ENCODE data around the gene NUCKS1.

NUCKS1 gene

GRCh38 chr1:205666372-205667166 is 83.4 kb downstream of the NUCKS1 start:
- no peak for ATAC-seq
- TF ChIP-seq ISL1 (CRISPR knock-in tag; IDR thresholded peaks at IDR 0.05) (no peak), CSDC2 (CRISPR knock-in tag; IDR thresholded peaks at IDR 0.05) (no peak), TOX (CRISPR knock-in tag; IDR thresholded peaks at IDR 0.05; ENCODE audit: borderline replicate concordance) (no peak), TCF4 (CRISPR knock-in tag; IDR thresholded peaks at IDR 0.05; ENCODE audit: borderline replicate concordance) (no peak), ARNTL (CRISPR knock-in tag; IDR thresholded peaks at IDR 0.05; ENCODE audit: borderline replicate concordance, low read depth) (no peak)

GRCh38 chr1:205665201-205666045 is 84.6 kb downstream of the NUCKS1 start:
- no peak for ATAC-seq
- no peak for TF ChIP-seq ZFP3 (CRISPR knock-in tag; IDR thresholded peaks at IDR 0.05)
- TF ChIP-seq TSHZ2 (CRISPR knock-in tag; IDR thresholded peaks at IDR 0.05): no peak
- TF ChIP-seq TOX (CRISPR knock-in tag; IDR thresholded peaks at IDR 0.05; ENCODE audit: borderline replicate concordance): no peak
- TF ChIP-seq ISL1 (CRISPR knock-in tag; IDR thresholded peaks at IDR 0.05): no peak
- TF ChIP-seq, protein P1, sequence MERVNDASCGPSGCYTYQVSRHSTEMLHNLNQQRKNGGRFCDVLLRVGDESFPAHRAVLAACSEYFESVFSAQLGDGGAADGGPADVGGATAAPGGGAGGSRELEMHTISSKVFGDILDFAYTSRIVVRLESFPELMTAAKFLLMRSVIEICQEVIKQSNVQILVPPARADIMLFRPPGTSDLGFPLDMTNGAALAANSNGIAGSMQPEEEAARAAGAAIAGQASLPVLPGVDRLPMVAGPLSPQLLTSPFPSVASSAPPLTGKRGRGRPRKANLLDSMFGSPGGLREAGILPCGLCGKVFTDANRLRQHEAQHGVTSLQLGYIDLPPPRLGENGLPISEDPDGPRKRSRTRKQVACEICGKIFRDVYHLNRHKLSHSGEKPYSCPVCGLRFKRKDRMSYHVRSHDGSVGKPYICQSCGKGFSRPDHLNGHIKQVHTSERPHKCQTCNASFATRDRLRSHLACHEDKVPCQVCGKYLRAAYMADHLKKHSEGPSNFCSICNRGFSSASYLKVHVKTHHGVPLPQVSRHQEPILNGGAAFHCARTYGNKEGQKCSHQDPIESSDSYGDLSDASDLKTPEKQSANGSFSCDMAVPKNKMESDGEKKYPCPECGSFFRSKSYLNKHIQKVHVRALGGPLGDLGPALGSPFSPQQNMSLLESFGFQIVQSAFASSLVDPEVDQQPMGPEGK (CRISPR knock-in tag; IDR thresholded peaks at IDR 0.05; ENCODE audit: borderline replicate concordance): no peak
- no peak for TF ChIP-seq TCF4 (CRISPR knock-in tag; IDR thresholded peaks at IDR 0.05; ENCODE audit: borderline replicate concordance)
- TF ChIP-seq GLIS3 (CRISPR knock-in tag; IDR thresholded peaks at IDR 0.05): no peak
- no peak for TF ChIP-seq ZNF70 (CRISPR knock-in tag; IDR thresholded peaks at IDR 0.05)
- TF ChIP-seq, protein P2, sequence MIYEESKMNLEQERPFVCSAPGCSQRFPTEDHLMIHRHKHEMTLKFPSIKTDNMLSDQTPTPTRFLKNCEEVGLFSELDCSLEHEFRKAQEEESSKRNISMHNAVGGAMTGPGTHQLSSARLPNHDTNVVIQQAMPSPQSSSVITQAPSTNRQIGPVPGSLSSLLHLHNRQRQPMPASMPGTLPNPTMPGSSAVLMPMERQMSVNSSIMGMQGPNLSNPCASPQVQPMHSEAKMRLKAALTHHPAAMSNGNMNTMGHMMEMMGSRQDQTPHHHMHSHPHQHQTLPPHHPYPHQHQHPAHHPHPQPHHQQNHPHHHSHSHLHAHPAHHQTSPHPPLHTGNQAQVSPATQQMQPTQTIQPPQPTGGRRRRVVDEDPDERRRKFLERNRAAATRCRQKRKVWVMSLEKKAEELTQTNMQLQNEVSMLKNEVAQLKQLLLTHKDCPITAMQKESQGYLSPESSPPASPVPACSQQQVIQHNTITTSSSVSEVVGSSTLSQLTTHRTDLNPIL (CRISPR knock-in tag; IDR thresholded peaks at IDR 0.05; ENCODE audit: low read depth): no peak
- no peak for TF ChIP-seq BACH2 (CRISPR knock-in tag; IDR thresholded peaks at IDR 0.05; ENCODE audit: borderline replicate concordance)
- no peak for TF ChIP-seq OSR1 (CRISPR knock-in tag; IDR thresholded peaks at IDR 0.05)
- no peak for TF ChIP-seq ZFP30 (CRISPR knock-in tag; IDR thresholded peaks at IDR 0.05)
- no peak for TF ChIP-seq ZC3H10 (CRISPR knock-in tag; IDR thresholded peaks at IDR 0.05)
- TF ChIP-seq RARB (CRISPR knock-in tag; IDR thresholded peaks at IDR 0.05): no peak
- no peak for TF ChIP-seq SNAI2 (CRISPR knock-in tag; IDR thresholded peaks at IDR 0.05)
- no peak for TF ChIP-seq ESRRG (CRISPR knock-in tag; IDR thresholded peaks at IDR 0.05)

- peak; percentile 23; the same call in 1 of the 3 replicates for ATAC-seq
- TF ChIP-seq SNAI2 (CRISPR knock-in tag; IDR thresholded peaks at IDR 0.05): no peak
- TF ChIP-seq, protein P3, sequence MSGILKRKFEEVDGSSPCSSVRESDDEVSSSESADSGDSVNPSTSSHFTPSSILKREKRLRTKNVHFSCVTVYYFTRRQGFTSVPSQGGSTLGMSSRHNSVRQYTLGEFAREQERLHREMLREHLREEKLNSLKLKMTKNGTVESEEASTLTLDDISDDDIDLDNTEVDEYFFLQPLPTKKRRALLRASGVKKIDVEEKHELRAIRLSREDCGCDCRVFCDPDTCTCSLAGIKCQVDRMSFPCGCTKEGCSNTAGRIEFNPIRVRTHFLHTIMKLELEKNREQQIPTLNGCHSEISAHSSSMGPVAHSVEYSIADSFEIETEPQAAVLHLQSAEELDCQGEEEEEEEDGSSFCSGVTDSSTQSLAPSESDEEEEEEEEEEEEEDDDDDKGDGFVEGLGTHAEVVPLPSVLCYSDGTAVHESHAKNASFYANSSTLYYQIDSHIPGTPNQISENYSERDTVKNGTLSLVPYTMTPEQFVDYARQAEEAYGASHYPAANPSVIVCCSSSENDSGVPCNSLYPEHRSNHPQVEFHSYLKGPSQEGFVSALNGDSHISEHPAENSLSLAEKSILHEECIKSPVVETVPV (CRISPR knock-in tag; IDR thresholded peaks at IDR 0.05): no peak
- TF ChIP-seq RARB (CRISPR knock-in tag; IDR thresholded peaks at IDR 0.05): no peak
- TF ChIP-seq, protein P2 (CRISPR knock-in tag; IDR thresholded peaks at IDR 0.05; ENCODE audit: low read depth): no peak
- no peak for TF ChIP-seq OSR1 (CRISPR knock-in tag; IDR thresholded peaks at IDR 0.05)
- TF ChIP-seq ZNF565 (CRISPR knock-in tag; conservative IDR thresholded peaks at IDR 0.05; ENCODE audit: low read depth): no peak
- no peak for TF ChIP-seq ZNF8 (CRISPR knock-in tag; IDR thresholded peaks at IDR 0.05)
- TF ChIP-seq ISL1 (CRISPR knock-in tag; IDR thresholded peaks at IDR 0.05): no peak
- no peak for TF ChIP-seq ESRRG (CRISPR knock-in tag; IDR thresholded peaks at IDR 0.05)
- no peak for TF ChIP-seq BACH2 (CRISPR knock-in tag; IDR thresholded peaks at IDR 0.05; ENCODE audit: borderline replicate concordance)
- no peak for TF ChIP-seq TSHZ2 (CRISPR knock-in tag; IDR thresholded peaks at IDR 0.05)
- no peak for TF ChIP-seq ZFP30 (CRISPR knock-in tag; IDR thresholded peaks at IDR 0.05)
- no peak for TF ChIP-seq GLIS3 (CRISPR knock-in tag; IDR thresholded peaks at IDR 0.05)
Measured at GRCh38 chr1:205664399-205665017, 85.5 kb downstream of the NUCKS1 start.
